Measurements from ENCODE around the gene PHKB.

GRCh38 chr16:47695756-47696155 is 234.6 kb downstream of the PHKB start:
- TF ChIP-seq EZH2 (IDR thresholded peaks at IDR 0.05; ENCODE audit: insufficient read depth, poor library complexity, severe bottlenecking) (no peak), EZH2phosphoT487 (IDR thresholded peaks at IDR 0.05; ENCODE audit: insufficient read depth, low read depth) (no peak)

All from GM23248 (cell line).